Activated CD4-positive, alpha-beta T cell treated with anti-CD3 and anti-CD28 coated beads for 36 hours (primary cell): ENCODE measurements around the gene NFIC. TPM values are rescaled to one million over a fixed set of nuclear protein-coding genes. Genes with fewer than 3 reads are reported as not detected.

ENCODE experiments used
- ATAC-seq: fragments of 200-7000 bp; cut with Tn5 transposase; one replicate; pipeline ENCODE4 v1.10.0; 2021; ENCODE audit warnings: mild to moderate bottlenecking, moderate library complexity
- CTCF ChIA-PET: fragments of 350-600 bp; sonication (Branson Sonifier 250); formaldehyde crosslinking; loops from one replicate; lab custom pipeline; 2021; ENCODE audit warnings: antibody characterized with exemption; lab: Charles Lee
- POLR2A ChIA-PET: fragments of 350-600 bp; sonication (Branson Sonifier 250); formaldehyde crosslinking; loops from one replicate; lab custom pipeline; 2021; ENCODE audit warnings: antibody characterized with exemption, inconsistent platforms; lab: Charles Lee
- DNase-seq: peaks from one replicate; pipeline ENCODE4 v3.0.0-alpha.2; 2020
- H3K27ac Mint-ChIP-seq: one replicate; pipeline ENCODE4 v1.8.0; 2021; ENCODE audit warnings: mixed read lengths
- H3K27me3 Mint-ChIP-seq: one replicate; pipeline ENCODE4 v1.8.0; 2021; ENCODE audit warnings: mixed read lengths
- H3K36me3 Mint-ChIP-seq: one replicate; pipeline ENCODE4 v1.8.0; 2021; ENCODE audit warnings: low read depth, mixed read lengths
- H3K4me1 Mint-ChIP-seq: one replicate; pipeline ENCODE4 v1.8.0; 2021; ENCODE audit warnings: mixed read lengths
- H3K4me3 Mint-ChIP-seq: one replicate; pipeline ENCODE4 v1.8.0; 2021; ENCODE audit warnings: mild to moderate bottlenecking, moderate library complexity, mixed read lengths
- H3K9me3 Mint-ChIP-seq: one replicate; pipeline ENCODE4 v1.8.0; 2021; ENCODE audit warnings: low read depth, mixed read lengths
- intact Hi-C, 2 experiments: fragments of 100-400 bp; cut with DNase I in 1 of 2; cut with micrococcal nuclease in 1 of 2; formaldehyde crosslinking; loops; one replicate each; pipeline versions ENCODE4 v1.14.2 to v1.15.1; 2022 to 2024; cut with DNase I, micrococcal nuclease
- total RNA-seq, 2 experiments: library from RNA; stranded (reverse); gene quantifications; one replicate each; pipeline ENCODE4 v1.2.3, GENCODE V29; 2021

The NFIC gene
- total RNA-seq, result 10 to 100 TPM; 20.5 to 22.6 TPM

- Mint-ChIP-seq H3K36me3 (no peaks in the 10 kb centered on the region), H3K9me3 (no peaks in the 10 kb centered on the region), H3K27ac (peak within 1 kb of the TSS; percentile 37), H3K27me3 (no peaks in the 10 kb centered on the region), H3K4me1 (peaks cover 45% of the 10 kb centered on the region), H3K4me3 (peak within 1 kb of the TSS; percentile 71)
- CTCF ChIA-PET, result no interaction called here
- ATAC-seq (peak; percentile 39), DNase-seq (peak; percentile 72)
- POLR2A ChIA-PET, result no interaction called here
- intact Hi-C loops, result no loop called here
These were observed at the start of gene NFIC for GRCh38 chr19:3365836-3366752. TSS of gene NFIC (plus strand) at chr19:3366583. CDS start at chr19:3366637, 54 bp downstream.

- POLR2A ChIA-PET, result interaction anchor here (0.7 kb wide), 1 partner anchor 184 kb away, joined by 3 read pairs; no protein-coding TSS in a partner anchor
These were observed 49.6 kb upstream of the NFIC start for GRCh38 chr19:3316659-3317207.

GRCh38 chr19:3319643-3320353 lies 46.6 kb upstream of the NFIC start:
- ChIA-PET CTCF (no interaction called here), POLR2A (no interaction called here)
- H3K27me3 Mint-ChIP-seq, result peaks cover 21% of the 10 kb centered on the region
- H3K4me3 Mint-ChIP-seq, result no peak overlapping the region
- intact Hi-C loops, result no loop called here
- DNase-seq (no peak), ATAC-seq (no peak)
- no peaks in the 10 kb centered on the region for H3K9me3 Mint-ChIP-seq
- H3K27ac Mint-ChIP-seq, result no peak overlapping the region
- H3K4me1 Mint-ChIP-seq, result no peaks in the 10 kb centered on the region
- no peaks in the 10 kb centered on the region for H3K36me3 Mint-ChIP-seq

More at GRCh38 chr19:3316659-3317207, 49.6 kb upstream of the NFIC start:
- no peaks in the 10 kb centered on the region for H3K4me1 Mint-ChIP-seq
- no peak for ATAC-seq
- no peak for DNase-seq
- H3K36me3 Mint-ChIP-seq, result no peaks in the 10 kb centered on the region
- CTCF ChIA-PET, result interaction anchor here (0.7 to 1.3 kb wide), 3 partner anchors 12 to 158 kb away, joined by 3 to 8 read pairs (median 4); no protein-coding TSS in a partner anchor
- no peak overlapping the region for H3K4me3 Mint-ChIP-seq
- intact Hi-C loops, result no loop called here
- no peaks in the 10 kb centered on the region for H3K9me3 Mint-ChIP-seq
- no peak overlapping the region for H3K27ac Mint-ChIP-seq
- peaks cover 17% of the 10 kb centered on the region for H3K27me3 Mint-ChIP-seq

GRCh38 chr19:3320354-3320670 lies 46.1 kb upstream of the NFIC start:
- Mint-ChIP-seq H3K27ac (no peak overlapping the region), H3K36me3 (no peaks in the 10 kb centered on the region), H3K4me3 (no peak overlapping the region), H3K9me3 (no peaks in the 10 kb centered on the region), H3K4me1 (no peaks in the 10 kb centered on the region), H3K27me3 (peaks cover 21% of the 10 kb centered on the region)
- intact Hi-C loops, result no loop called here
- POLR2A ChIA-PET, result no interaction called here
- DNase-seq (no peak), ATAC-seq (no peak)
- CTCF ChIA-PET, result no interaction called here

GRCh38 chr19:3320853-3321252 lies 45.5 kb upstream of the NFIC start:
- no peaks in the 10 kb centered on the region for H3K9me3 Mint-ChIP-seq
- DNase-seq, result no peak
- no peak overlapping the region for H3K4me3 Mint-ChIP-seq
- ChIA-PET CTCF (interaction anchor here (0.6 to 1.2 kb wide), 2 partner anchors 16 to 793 kb away, joined by 3 to 4 read pairs; no protein-coding TSS in a partner anchor), POLR2A (no interaction called here)
- H3K36me3 Mint-ChIP-seq, result no peaks in the 10 kb centered on the region
- no peak for ATAC-seq
- intact Hi-C loops, result no loop called here
- no peaks in the 10 kb centered on the region for H3K4me1 Mint-ChIP-seq
- no peak overlapping the region for H3K27ac Mint-ChIP-seq
- H3K27me3 Mint-ChIP-seq, result peaks cover 21% of the 10 kb centered on the region

GRCh38 chr19:3321696-3322095 lies 44.7 kb upstream of the NFIC start:
- H3K4me3 Mint-ChIP-seq, result no peak overlapping the region
- POLR2A ChIA-PET, result no interaction called here
- CTCF ChIA-PET, result interaction anchor here (1.2 kb wide), 1 partner anchor 17 kb away, joined by 3 read pairs; no protein-coding TSS in a partner anchor
- ATAC-seq, result no peak
- no peaks in the 10 kb centered on the region for H3K9me3 Mint-ChIP-seq
- no peaks in the 10 kb centered on the region for H3K4me1 Mint-ChIP-seq
- no peaks in the 10 kb centered on the region for H3K36me3 Mint-ChIP-seq
- intact Hi-C loops, result no loop called here
- DNase-seq, result no peak
- H3K27me3 Mint-ChIP-seq, result peaks cover 21% of the 10 kb centered on the region
- no peak overlapping the region for H3K27ac Mint-ChIP-seq

- no peaks in the 10 kb centered on the region for H3K36me3 Mint-ChIP-seq
- no peaks in the 10 kb centered on the region for H3K9me3 Mint-ChIP-seq
- no peak overlapping the region for H3K27ac Mint-ChIP-seq
- DNase-seq (no peak), ATAC-seq (no peak)
- ChIA-PET CTCF (no interaction called here), POLR2A (no interaction called here)
- intact Hi-C loops, result no loop called here
- peaks cover 22% of the 10 kb centered on the region for H3K27me3 Mint-ChIP-seq
- H3K4me1 Mint-ChIP-seq, result no peaks in the 10 kb centered on the region
- H3K4me3 Mint-ChIP-seq, result no peak overlapping the region
These were observed 44.0 kb upstream of the NFIC start for GRCh38 chr19:3322199-3322978.

- Mint-ChIP-seq H3K36me3 (no peaks in the 10 kb centered on the region), H3K4me1 (no peaks in the 10 kb centered on the region), H3K27ac (no peak overlapping the region), H3K9me3 (no peaks in the 10 kb centered on the region), H3K4me3 (no peak overlapping the region), H3K27me3 (peaks cover 22% of the 10 kb centered on the region)
- ChIA-PET CTCF (interaction anchor here (0.7 to 1.0 kb wide), 4 partner anchors 18 to 177 kb away, joined by 3 to 6 read pairs (median 4); no protein-coding TSS in a partner anchor), POLR2A (no interaction called here)
- ATAC-seq (no peak), DNase-seq (no peak)
- intact Hi-C loops, result no loop called here
These were observed 43.4 kb upstream of the NFIC start for GRCh38 chr19:3323026-3323425.

- POLR2A ChIA-PET, result no interaction called here
These were observed 42.7 kb upstream of the NFIC start for GRCh38 chr19:3323658-3324057.

GRCh38 chr19:3324405-3324856 lies 42.0 kb upstream of the NFIC start:
- intact Hi-C loops, result loop anchor here in 1 of 2 experiments (1.0 kb wide), 1 partner anchor 19 kb away; no protein-coding TSS in a partner anchor
- Mint-ChIP-seq H3K4me1 (no peaks in the 10 kb centered on the region), H3K36me3 (no peaks in the 10 kb centered on the region), H3K4me3 (no peak overlapping the region), H3K27ac (no peak overlapping the region), H3K27me3 (peaks cover 22% of the 10 kb centered on the region), H3K9me3 (no peaks in the 10 kb centered on the region)
- peak; percentile 90 for ATAC-seq
- peak; percentile 90 for DNase-seq
- CTCF ChIA-PET, result interaction anchor here (1.0 to 2.8 kb wide), 3 partner anchors 105 to 147 kb away, joined by 3 to 14 read pairs (median 3); no protein-coding TSS in a partner anchor
- POLR2A ChIA-PET, result no interaction called here

More at GRCh38 chr19:3323658-3324057, 42.7 kb upstream of the NFIC start:
- no peaks in the 10 kb centered on the region for H3K36me3 Mint-ChIP-seq
- CTCF ChIA-PET, result interaction anchor here (0.7 to 1.0 kb wide), 5 partner anchors 19 to 177 kb away, joined by 3 to 6 read pairs (median 3); no protein-coding TSS in a partner anchor
- ATAC-seq (no peak), DNase-seq (no peak)
- peaks cover 22% of the 10 kb centered on the region for H3K27me3 Mint-ChIP-seq
- H3K4me1 Mint-ChIP-seq, result no peaks in the 10 kb centered on the region
- no peaks in the 10 kb centered on the region for H3K9me3 Mint-ChIP-seq
- no peak overlapping the region for H3K27ac Mint-ChIP-seq
- intact Hi-C loops, result loop anchor here in 1 of 2 experiments (1.0 kb wide), 1 partner anchor 18 kb away; no protein-coding TSS in a partner anchor
- no peak overlapping the region for H3K4me3 Mint-ChIP-seq
